Esophagus (tissue), 2 donors: Measurements from ENCODE around the gene HPCAL4. TPM values are rescaled to one million over a fixed set of nuclear protein-coding genes. Genes with fewer than 3 reads are reported as not detected.

ENCODE experiments used
- H3K27ac ChIP-seq, 2 donors: one replicate each; pipeline ENCODE4 v1.5.1; 2013; ENCODE audit warnings: low read depth in 2 of 2, mild to moderate bottlenecking in 2 of 2, inconsistent platforms in 1 of 2, low read length in 1 of 2, moderate library complexity in 1 of 2
- H3K27me3 ChIP-seq, 2 donors: one replicate each; pipeline ENCODE4 v1.6.1; 2013; ENCODE audit warnings: low read length in 2 of 2, control low read depth in 1 of 2, mild to moderate bottlenecking in 1 of 2; ENCODE audit not compliant: insufficient read depth in 2 of 2, control insufficient read depth in 1 of 2
- H3K36me3 ChIP-seq, 2 donors: one replicate each; pipeline ENCODE4 v1.6.1; 2013; ENCODE audit warnings: low read length in 1 of 2; ENCODE audit not compliant: control insufficient read depth in 2 of 2, insufficient read depth in 2 of 2
- H3K4me1 ChIP-seq, 2 donors: one replicate each; pipeline ENCODE4 v1.6.1; 2013; ENCODE audit warnings: low read length in 1 of 2; ENCODE audit not compliant: control insufficient read depth in 2 of 2, insufficient read depth in 2 of 2
- H3K4me3 ChIP-seq, 2 donors: one replicate each; pipeline ENCODE4 v1.5.1; 2013; ENCODE audit warnings: low read length in 2 of 2, mild to moderate bottlenecking in 2 of 2, low read depth in 1 of 2, moderate library complexity in 1 of 2
- H3K9me3 ChIP-seq, 2 donors: one replicate each; pipeline ENCODE4 v1.6.1; 2013; ENCODE audit warnings: mild to moderate bottlenecking in 2 of 2, low read depth in 1 of 2, low read length in 1 of 2, moderate library complexity in 1 of 2; ENCODE audit not compliant: control insufficient read depth in 2 of 2, insufficient read depth in 1 of 2
- WGBS, 2 donors: extraction: QIAGEN DNeasy Blood & Tissue Kit; methylation state at CpG; one replicate each; pipeline ENCODE4 v1.1.7; 2013; 5-methylcytosine and 5-hydroxymethylcytosine counted together
- polyA plus RNA-seq, 2 donors: library from polyadenylated mRNA; stranded (reverse); fragments of 200-250 nt; gene quantifications; one replicate each; pipeline ENCODE4 v1.2.3, GENCODE V29; 2013
- donor health status: healthy with polysubstance abuse.
- donor health status: Bipolar disorder and iron deficiency.

The HPCAL4 gene
- polyA plus RNA-seq, 2 donors = 0.02 to 0.04 TPM

GRCh38 chr1:39727221-39727931 lies 36.1 kb upstream of the HPCAL4 start:
- H3K4me3 ChIP-seq = no peak overlapping the region
- WGBS, 2 donors = 48 to 49% methylated on average over 10 of the region's 10 CpGs
- H3K27me3 ChIP-seq = peaks cover 0 to 5% of the 10 kb centered on the region in 2 donors
- no peak overlapping the region for H3K27ac ChIP-seq
- H3K36me3 ChIP-seq = no peaks in the 10 kb centered on the region
- no peaks in the 10 kb centered on the region for H3K9me3 ChIP-seq
- no peaks in the 10 kb centered on the region for H3K4me1 ChIP-seq

- Histone ChIP-seq H3K27ac (no peak overlapping the region), H3K4me1 (no peaks in the 10 kb centered on the region), H3K4me3 (no peak overlapping the region), H3K9me3 (no peaks in the 10 kb centered on the region), H3K36me3 (no peaks in the 10 kb centered on the region), H3K27me3 (peaks cover 0 to 5% of the 10 kb centered on the region in 2 donors)
- 77 to 85% methylated on average over 3 of the region's 3 CpGs for whole genome bisulfite sequencing, 2 donors
Measured at GRCh38 chr1:39726600-39726999, 35.4 kb upstream of the HPCAL4 start.

GRCh38 chr1:39722495-39722894 lies 31.3 kb upstream of the HPCAL4 start:
- Histone ChIP-seq H3K27me3 (peaks cover 0 to 3% of the 10 kb centered on the region in 2 donors), H3K36me3 (no peaks in the 10 kb centered on the region), H3K9me3 (no peaks in the 10 kb centered on the region), H3K4me3 (no peak overlapping the region), H3K4me1 (no peaks in the 10 kb centered on the region), H3K27ac (no peak overlapping the region)
- WGBS, 2 donors = 14 to 23% methylated on average over 2 of the region's 2 CpGs

GRCh38 chr1:39721664-39722063 lies 30.4 kb upstream of the HPCAL4 start:
- Histone ChIP-seq H3K9me3 (no peaks in the 10 kb centered on the region), H3K4me1 (no peaks in the 10 kb centered on the region), H3K36me3 (no peaks in the 10 kb centered on the region), H3K4me3 (no peak overlapping the region), H3K27ac (no peak overlapping the region), H3K27me3 (no peaks in the 10 kb centered on the region)

GRCh38 chr1:39720094-39720999 lies 29.1 kb upstream of the HPCAL4 start:
- Histone ChIP-seq H3K9me3 (no peaks in the 10 kb centered on the region), H3K4me1 (no peaks in the 10 kb centered on the region), H3K4me3 (no peak overlapping the region), H3K36me3 (no peaks in the 10 kb centered on the region), H3K27me3 (no peaks in the 10 kb centered on the region), H3K27ac (no peak overlapping the region)
- 43 to 48% methylated on average over 7 of the region's 7 CpGs for WGBS, 2 donors

GRCh38 chr1:39717809-39718208 lies 26.6 kb upstream of the HPCAL4 start:
- Histone ChIP-seq H3K4me1 (no peaks in the 10 kb centered on the region), H3K27me3 (no peaks in the 10 kb centered on the region), H3K36me3 (no peaks in the 10 kb centered on the region), H3K9me3 (no peaks in the 10 kb centered on the region), H3K4me3 (no peak overlapping the region), H3K27ac (no peak overlapping the region)
- WGBS, 2 donors = 49 to 50% methylated on average over 6 of the region's 6 CpGs

- H3K4me1 ChIP-seq = no peaks in the 10 kb centered on the region
- no peak overlapping the region for H3K4me3 ChIP-seq
- peaks cover 0 to 3% of the 10 kb centered on the region in 2 donors for H3K27me3 ChIP-seq
- 71 to 83% methylated on average over 5 of the region's 5 CpGs for WGBS, 2 donors
- H3K36me3 ChIP-seq = no peaks in the 10 kb centered on the region
- no peak overlapping the region for H3K27ac ChIP-seq
- no peaks in the 10 kb centered on the region for H3K9me3 ChIP-seq
Measured at GRCh38 chr1:39713557-39713956, 22.3 kb upstream of the HPCAL4 start.

- WGBS, 2 donors = 79% methylated on average over 6 of the region's 6 CpGs
- no peaks in the 10 kb centered on the region for H3K4me1 ChIP-seq
- H3K9me3 ChIP-seq = no peaks in the 10 kb centered on the region
- H3K36me3 ChIP-seq = no peaks in the 10 kb centered on the region
- H3K27ac ChIP-seq = no peak overlapping the region
- H3K27me3 ChIP-seq = peaks cover 0 to 3% of the 10 kb centered on the region in 2 donors
- H3K4me3 ChIP-seq = no peak overlapping the region
Measured at GRCh38 chr1:39711966-39712340, 20.7 kb upstream of the HPCAL4 start.

- 71 to 72% methylated on average over 12 of the region's 12 CpGs for WGBS, 2 donors
- H3K27ac ChIP-seq = no peak overlapping the region
- peaks cover 0 to 3% of the 10 kb centered on the region in 2 donors for H3K27me3 ChIP-seq
- H3K9me3 ChIP-seq = no peaks in the 10 kb centered on the region
- H3K36me3 ChIP-seq = no peaks in the 10 kb centered on the region
- H3K4me1 ChIP-seq = no peaks in the 10 kb centered on the region
- H3K4me3 ChIP-seq = no peak overlapping the region
Measured at GRCh38 chr1:39711104-39711965, 20.1 kb upstream of the HPCAL4 start.
